ENCODE data around the gene INTS6. TPM values are rescaled to one million over a fixed set of nuclear protein-coding genes. Genes with fewer than 3 reads are reported as not detected.

The INTS6 gene
- total and polyA plus RNA-seq, 2 donors, result 22.7 to 36.1 TPM

DNA sequence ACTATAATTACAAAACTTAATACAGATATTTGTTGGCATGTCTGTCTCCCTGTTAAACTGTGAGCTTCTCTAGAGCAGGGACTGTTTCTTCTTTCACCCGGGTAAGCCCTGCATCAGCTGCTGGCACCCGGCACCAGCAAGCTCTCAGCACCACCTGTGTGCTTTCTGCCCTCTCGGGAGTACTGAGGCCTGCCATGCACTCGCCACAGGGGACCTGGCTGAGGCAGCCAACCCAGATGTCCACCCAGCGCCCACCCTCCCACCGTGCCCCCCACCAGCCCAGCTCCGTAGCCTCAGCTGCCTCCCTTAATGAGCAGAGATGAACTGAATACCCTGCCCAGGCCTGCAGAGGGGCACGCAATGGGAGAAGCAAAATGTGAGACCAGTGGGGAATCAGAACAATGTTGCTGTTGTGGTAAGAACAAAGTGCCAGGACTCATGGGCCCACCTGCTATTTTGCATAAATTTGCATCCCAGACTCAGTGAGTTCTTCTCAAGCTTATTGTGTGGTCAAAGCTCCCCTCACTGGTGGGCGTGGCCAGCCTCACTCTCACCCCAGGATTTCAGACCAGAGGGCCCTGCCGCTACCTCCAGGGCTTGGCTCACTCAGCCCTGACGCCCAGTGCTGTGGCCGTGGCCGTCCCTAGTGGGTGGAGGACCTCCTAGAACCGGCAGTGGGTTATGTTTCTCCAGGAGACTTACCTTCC, 128.0 kb downstream of the INTS6 start:
- no peaks in the 10 kb centered on the region for H3K27me3 ChIP-seq (ENCODE audit: control insufficient read depth in 2 of 2, insufficient read depth in 1 of 2, low read length in 1 of 2)
- H3K4me1 ChIP-seq (ENCODE audit: control insufficient read depth in 2 of 2, insufficient read depth in 2 of 2, low read length in 2 of 2), result peaks cover 0 to 3% of the 10 kb centered on the region in 2 donors
- no peak for DNase-seq (ENCODE audit: low read depth in 6 of 9, low spot score in 9 of 9)

DNA sequence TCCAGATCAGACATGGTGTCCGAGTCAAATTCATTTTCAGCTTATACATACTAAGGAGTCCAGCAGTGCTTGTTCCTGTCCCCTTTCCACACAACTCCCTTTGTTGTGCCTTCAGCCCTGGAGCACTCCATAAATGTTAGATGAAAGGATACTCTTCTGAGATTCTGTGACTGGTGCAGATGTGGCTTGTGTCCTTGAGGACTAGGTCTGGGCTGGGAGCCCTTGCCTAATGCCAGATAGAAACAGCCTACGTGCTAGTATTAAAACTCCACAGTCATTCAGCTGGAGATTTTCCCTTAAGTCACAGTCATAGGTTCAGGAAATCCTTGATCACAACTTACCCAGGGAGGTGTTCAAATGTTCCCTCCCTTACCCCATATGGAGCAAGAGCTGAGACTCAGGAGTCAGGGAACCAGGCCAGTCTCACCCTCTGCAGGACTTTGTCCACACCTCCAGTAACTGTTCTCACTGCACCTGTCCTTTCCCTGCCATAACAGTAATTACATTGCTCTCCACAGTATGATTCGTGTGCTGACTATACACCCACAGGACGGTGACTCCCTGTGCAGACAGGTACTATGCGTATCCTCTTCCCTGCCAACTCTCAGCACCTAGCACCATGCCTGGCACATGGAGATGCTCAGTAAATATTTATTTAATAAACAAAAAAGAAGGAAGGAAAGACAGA, 128.9 kb downstream of the INTS6 start:
- Histone ChIP-seq H3K4me1 (ENCODE audit: control insufficient read depth in 2 of 2, insufficient read depth in 2 of 2, low read length in 2 of 2) (no peaks in the 10 kb centered on the region), H3K9me3 (ENCODE audit: control insufficient read depth in 2 of 2, insufficient read depth in 1 of 2, low read length in 1 of 2) (no peaks in the 10 kb centered on the region), H3K36me3 (ENCODE audit: control insufficient read depth in 2 of 2, insufficient read depth in 2 of 2, low read length in 1 of 2) (no peaks in the 10 kb centered on the region), H3K27ac (ENCODE audit: low read depth in 1 of 2, low read length in 1 of 2) (no peak overlapping the region), H3K4me3 (ENCODE audit: low read length in 2 of 2) (no peak overlapping the region), H3K27me3 (ENCODE audit: control insufficient read depth in 2 of 2, insufficient read depth in 1 of 2, low read length in 1 of 2) (no peaks in the 10 kb centered on the region)
- no peak for DNase-seq (ENCODE audit: low read depth in 6 of 9, low spot score in 9 of 9)
- 96% methylated on average over 5 of the region's 5 CpGs for WGBS

More for the DNA sequence above, 128.0 kb downstream of the INTS6 start:
- no peaks in the 10 kb centered on the region for H3K36me3 ChIP-seq (ENCODE audit: control insufficient read depth in 2 of 2, insufficient read depth in 2 of 2, low read length in 1 of 2)
- 96% methylated on average over 14 of the region's 14 CpGs for WGBS
- H3K9me3 ChIP-seq (ENCODE audit: control insufficient read depth in 2 of 2, insufficient read depth in 1 of 2, low read length in 1 of 2), result no peaks in the 10 kb centered on the region
- H3K4me3 ChIP-seq (ENCODE audit: low read length in 2 of 2), result no peak overlapping the region
- H3K27ac ChIP-seq (ENCODE audit: low read depth in 1 of 2, low read length in 1 of 2), result no peak overlapping the region

DNA sequence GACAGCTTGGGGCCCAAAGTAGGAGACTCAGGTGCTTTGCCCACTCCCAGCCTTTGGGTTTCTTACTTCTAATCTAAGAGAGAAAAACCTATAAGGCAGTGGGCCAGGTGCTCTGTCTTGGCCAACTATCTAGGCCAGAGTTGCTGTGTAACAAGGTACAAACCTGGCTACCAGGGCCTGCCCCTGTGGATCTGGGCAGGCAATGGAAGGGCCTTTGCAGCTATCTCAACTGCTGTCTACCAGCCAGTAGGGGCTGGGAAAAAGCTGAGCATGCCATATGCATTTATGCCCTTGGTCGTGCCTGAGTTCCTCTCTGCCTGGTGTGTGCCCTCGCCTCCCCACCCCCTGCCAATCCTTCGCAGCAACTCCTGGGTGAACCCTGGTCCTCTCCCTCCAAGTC, 130.0 kb downstream of the INTS6 start:
- Histone ChIP-seq H3K27me3 (ENCODE audit: control insufficient read depth in 2 of 2, insufficient read depth in 1 of 2, low read length in 1 of 2) (no peaks in the 10 kb centered on the region), H3K4me3 (ENCODE audit: low read length in 2 of 2) (no peak overlapping the region), H3K36me3 (ENCODE audit: control insufficient read depth in 2 of 2, insufficient read depth in 2 of 2, low read length in 1 of 2) (no peaks in the 10 kb centered on the region), H3K4me1 (ENCODE audit: control insufficient read depth in 2 of 2, insufficient read depth in 2 of 2, low read length in 2 of 2) (no peaks in the 10 kb centered on the region), H3K9me3 (ENCODE audit: control insufficient read depth in 2 of 2, insufficient read depth in 1 of 2, low read length in 1 of 2) (no peaks in the 10 kb centered on the region), H3K27ac (ENCODE audit: low read depth in 1 of 2, low read length in 1 of 2) (no peak overlapping the region)
- 96% methylated on average over 3 of the region's 3 CpGs for WGBS
- no peak for DNase-seq (ENCODE audit: low read depth in 6 of 9, low spot score in 9 of 9)

DNA sequence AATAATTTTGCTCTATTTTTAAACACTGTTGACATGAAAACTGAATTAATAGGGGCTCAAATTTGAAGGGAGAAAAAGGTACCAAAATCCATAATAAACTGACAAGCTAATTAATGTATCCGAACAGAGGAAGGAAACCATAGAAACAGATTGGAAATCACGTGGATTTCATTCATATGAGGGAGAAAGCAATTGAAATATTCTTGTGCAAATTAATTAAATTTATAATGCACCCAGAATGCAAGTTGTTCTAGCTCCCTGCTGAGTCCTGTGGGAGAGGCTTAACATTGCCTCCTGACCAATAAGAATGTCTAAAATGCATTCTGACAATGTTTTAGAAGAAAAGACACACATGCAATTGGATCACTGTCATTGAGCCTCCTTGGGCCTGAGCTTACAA, 131.0 kb downstream of the INTS6 start:
- 91% methylated on average over 2 of the region's 2 CpGs for WGBS
- H3K27ac ChIP-seq (ENCODE audit: low read depth in 1 of 2, low read length in 1 of 2), result no peak overlapping the region
- no peaks in the 10 kb centered on the region for H3K27me3 ChIP-seq (ENCODE audit: control insufficient read depth in 2 of 2, insufficient read depth in 1 of 2, low read length in 1 of 2)

DNA sequence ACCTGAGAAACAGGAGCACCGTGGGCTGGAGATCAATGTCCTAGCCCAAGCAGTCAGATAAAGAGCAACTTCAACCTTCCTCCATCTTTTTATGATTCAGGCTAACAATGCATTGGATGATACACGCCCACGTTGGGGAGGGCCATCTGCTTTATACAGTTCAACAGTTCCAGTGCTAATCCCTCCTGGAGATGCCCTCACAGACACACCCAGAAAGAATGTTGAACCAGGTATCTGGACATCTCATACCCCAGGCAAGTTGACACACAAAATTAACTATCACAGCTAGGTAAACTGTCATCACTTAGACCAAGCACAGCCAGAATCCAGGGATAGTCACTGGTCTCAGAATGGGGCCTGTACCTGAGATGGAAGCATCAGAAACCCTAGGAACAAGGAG, 134.0 kb downstream of the INTS6 start:
- Histone ChIP-seq H3K27ac (ENCODE audit: low read depth in 1 of 2, low read length in 1 of 2) (no peak overlapping the region), H3K4me3 (ENCODE audit: low read length in 2 of 2) (no peak overlapping the region), H3K9me3 (ENCODE audit: control insufficient read depth in 2 of 2, insufficient read depth in 1 of 2, low read length in 1 of 2) (no peaks in the 10 kb centered on the region), H3K27me3 (ENCODE audit: control insufficient read depth in 2 of 2, insufficient read depth in 1 of 2, low read length in 1 of 2) (no peaks in the 10 kb centered on the region), H3K36me3 (ENCODE audit: control insufficient read depth in 2 of 2, insufficient read depth in 2 of 2, low read length in 1 of 2) (no peaks in the 10 kb centered on the region), H3K4me1 (ENCODE audit: control insufficient read depth in 2 of 2, insufficient read depth in 2 of 2, low read length in 2 of 2) (no peaks in the 10 kb centered on the region)
- WGBS, result 95% methylated on average over 3 of the region's 3 CpGs
- no peak for DNase-seq (ENCODE audit: low read depth in 6 of 9, low spot score in 9 of 9)

More for the DNA sequence above, 131.0 kb downstream of the INTS6 start:
- Histone ChIP-seq H3K4me1 (ENCODE audit: control insufficient read depth in 2 of 2, insufficient read depth in 2 of 2, low read length in 2 of 2) (no peaks in the 10 kb centered on the region), H3K9me3 (ENCODE audit: control insufficient read depth in 2 of 2, insufficient read depth in 1 of 2, low read length in 1 of 2) (no peaks in the 10 kb centered on the region), H3K36me3 (ENCODE audit: control insufficient read depth in 2 of 2, insufficient read depth in 2 of 2, low read length in 1 of 2) (no peaks in the 10 kb centered on the region), H3K4me3 (ENCODE audit: low read length in 2 of 2) (no peak overlapping the region)
- DNase-seq (ENCODE audit: low read depth in 6 of 9, low spot score in 9 of 9), result no peak

DNA sequence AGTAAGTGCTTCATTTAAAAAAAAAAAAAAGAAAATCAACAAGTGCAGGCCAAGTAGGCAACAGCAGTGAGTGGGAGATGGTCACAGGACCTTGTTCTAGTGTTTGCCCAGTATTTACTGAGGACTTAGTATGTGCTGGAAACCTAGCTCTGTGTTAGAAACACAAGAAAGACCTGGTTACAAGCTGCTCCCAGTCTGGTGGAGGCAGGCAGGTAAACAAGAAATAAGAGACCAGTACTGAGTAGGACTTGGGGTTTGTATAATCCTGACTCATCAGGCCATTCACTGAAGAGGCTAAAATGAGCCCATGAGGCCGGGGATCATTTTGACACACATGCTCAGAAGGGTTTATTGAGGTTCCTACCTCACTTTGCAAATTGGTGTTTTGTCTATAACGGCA, 134.8 kb downstream of the INTS6 start:
- H3K9me3 ChIP-seq (ENCODE audit: control insufficient read depth in 2 of 2, insufficient read depth in 1 of 2, low read length in 1 of 2), result no peaks in the 10 kb centered on the region
- DNase-seq (ENCODE audit: low read depth in 6 of 9, low spot score in 9 of 9), result no peak
- 95% methylated on average over 2 of the region's 2 CpGs for WGBS
- H3K27me3 ChIP-seq (ENCODE audit: control insufficient read depth in 2 of 2, insufficient read depth in 1 of 2, low read length in 1 of 2), result no peaks in the 10 kb centered on the region
- H3K36me3 ChIP-seq (ENCODE audit: control insufficient read depth in 2 of 2, insufficient read depth in 2 of 2, low read length in 1 of 2), result no peaks in the 10 kb centered on the region
- no peak overlapping the region for H3K27ac ChIP-seq (ENCODE audit: low read depth in 1 of 2, low read length in 1 of 2)
- no peaks in the 10 kb centered on the region for H3K4me1 ChIP-seq (ENCODE audit: control insufficient read depth in 2 of 2, insufficient read depth in 2 of 2, low read length in 2 of 2)
- no peak overlapping the region for H3K4me3 ChIP-seq (ENCODE audit: low read length in 2 of 2)

DNA sequence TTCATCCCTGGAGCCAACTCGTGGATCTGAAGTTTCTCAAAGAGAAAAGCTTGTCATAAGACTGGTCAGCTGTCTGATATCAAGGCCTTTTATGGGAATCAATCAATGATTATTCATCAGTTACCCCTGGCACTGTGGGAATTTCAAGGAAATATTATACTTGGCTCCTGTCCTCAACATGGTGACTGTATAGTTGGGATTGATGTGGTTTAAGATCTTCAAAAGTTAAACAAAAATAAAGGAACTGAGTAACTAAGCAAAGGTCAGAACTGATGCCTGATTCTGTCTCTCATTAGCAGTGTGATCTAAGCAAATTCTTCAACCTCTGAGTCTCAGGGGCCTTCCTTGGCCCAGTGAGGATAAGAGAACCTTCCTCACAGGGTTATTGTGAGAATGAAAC, 135.6 kb downstream of the INTS6 start:
- Histone ChIP-seq H3K4me3 (ENCODE audit: low read length in 2 of 2) (no peak overlapping the region), H3K4me1 (ENCODE audit: control insufficient read depth in 2 of 2, insufficient read depth in 2 of 2, low read length in 2 of 2) (no peaks in the 10 kb centered on the region), H3K9me3 (ENCODE audit: control insufficient read depth in 2 of 2, insufficient read depth in 1 of 2, low read length in 1 of 2) (no peaks in the 10 kb centered on the region), H3K36me3 (ENCODE audit: control insufficient read depth in 2 of 2, insufficient read depth in 2 of 2, low read length in 1 of 2) (no peaks in the 10 kb centered on the region), H3K27ac (ENCODE audit: low read depth in 1 of 2, low read length in 1 of 2) (no peak overlapping the region), H3K27me3 (ENCODE audit: control insufficient read depth in 2 of 2, insufficient read depth in 1 of 2, low read length in 1 of 2) (no peaks in the 10 kb centered on the region)
- no peak for DNase-seq (ENCODE audit: low read depth in 6 of 9, low spot score in 9 of 9)
- WGBS, result 96% methylated on average over 1 of the region's 1 CpG

DNA sequence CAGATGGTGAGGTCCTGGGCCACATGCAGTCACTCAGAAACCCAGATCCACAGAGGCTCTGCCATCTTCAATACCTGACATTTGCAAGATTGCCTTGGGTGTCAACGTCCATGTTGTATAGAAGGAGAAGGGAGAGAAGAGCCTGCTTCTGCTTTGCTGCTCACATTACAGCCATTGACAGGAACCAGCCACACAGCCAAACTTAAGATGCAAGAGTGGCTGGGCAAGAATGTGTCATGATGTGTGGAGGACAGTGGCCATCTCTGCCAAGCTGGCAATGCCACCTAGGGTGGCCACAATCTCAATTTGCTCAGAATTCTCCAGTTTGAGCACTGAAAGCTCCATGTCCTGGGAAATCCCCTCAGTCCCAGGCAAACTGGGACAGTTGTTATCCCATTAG, 139.2 kb downstream of the INTS6 start:
- H3K36me3 ChIP-seq (ENCODE audit: control insufficient read depth in 2 of 2, insufficient read depth in 2 of 2, low read length in 1 of 2), result no peaks in the 10 kb centered on the region
- DNase-seq (ENCODE audit: low read depth in 6 of 9, low spot score in 9 of 9), result no peak
- no peak overlapping the region for H3K27ac ChIP-seq (ENCODE audit: low read depth in 1 of 2, low read length in 1 of 2)
- H3K27me3 ChIP-seq (ENCODE audit: control insufficient read depth in 2 of 2, insufficient read depth in 1 of 2, low read length in 1 of 2), result no peaks in the 10 kb centered on the region
- H3K4me3 ChIP-seq (ENCODE audit: low read length in 2 of 2), result no peak overlapping the region
- no peaks in the 10 kb centered on the region for H3K4me1 ChIP-seq (ENCODE audit: control insufficient read depth in 2 of 2, insufficient read depth in 2 of 2, low read length in 2 of 2)
- H3K9me3 ChIP-seq (ENCODE audit: control insufficient read depth in 2 of 2, insufficient read depth in 1 of 2, low read length in 1 of 2), result no peaks in the 10 kb centered on the region
- 100% methylated on average over 1 of the region's 1 CpG for WGBS

DNA sequence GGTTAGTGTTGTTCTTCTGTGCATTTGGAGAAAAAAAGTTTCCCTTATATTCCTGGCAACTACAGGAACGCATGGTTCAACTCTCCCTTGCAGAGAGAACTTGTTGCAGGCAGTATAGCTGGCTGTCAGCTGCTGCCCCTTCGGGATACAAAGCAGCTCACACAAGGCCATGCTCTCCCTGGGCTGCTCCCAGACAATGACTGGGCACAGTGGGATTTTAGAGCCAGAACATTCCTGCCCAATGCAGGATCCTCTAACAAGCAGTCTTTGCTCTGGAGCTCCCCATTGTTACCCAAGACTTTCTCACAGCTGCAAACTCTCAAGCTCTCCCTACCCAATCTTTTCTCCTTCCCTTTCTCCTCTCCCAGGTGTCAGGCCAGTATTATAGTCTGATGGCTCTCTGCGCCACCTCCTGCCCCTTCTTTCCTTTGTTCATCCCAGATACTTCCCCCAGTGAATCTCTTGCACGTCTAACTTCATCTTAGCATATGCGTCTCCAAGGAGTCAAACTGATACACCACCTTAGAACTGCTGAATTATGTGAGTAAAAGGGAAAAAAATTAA, 140.8 kb downstream of the INTS6 start:
- H3K4me3 ChIP-seq (ENCODE audit: low read length in 2 of 2), result no peak overlapping the region
- no peaks in the 10 kb centered on the region for H3K9me3 ChIP-seq (ENCODE audit: control insufficient read depth in 2 of 2, insufficient read depth in 1 of 2, low read length in 1 of 2)
- DNase-seq (ENCODE audit: low read depth in 6 of 9, low spot score in 9 of 9), result no peak
- H3K36me3 ChIP-seq (ENCODE audit: control insufficient read depth in 2 of 2, insufficient read depth in 2 of 2, low read length in 1 of 2), result no peaks in the 10 kb centered on the region
- no peaks in the 10 kb centered on the region for H3K27me3 ChIP-seq (ENCODE audit: control insufficient read depth in 2 of 2, insufficient read depth in 1 of 2, low read length in 1 of 2)
- no peaks in the 10 kb centered on the region for H3K4me1 ChIP-seq (ENCODE audit: control insufficient read depth in 2 of 2, insufficient read depth in 2 of 2, low read length in 2 of 2)
- no peak overlapping the region for H3K27ac ChIP-seq (ENCODE audit: low read depth in 1 of 2, low read length in 1 of 2)
- 98% methylated on average over 5 of the region's 5 CpGs for WGBS

Data from thymus (tissue), 11 donors.